NT2/D1 (cell line): Measurements from ENCODE around the gene PPP1R15A.

ENCODE experiments used
- DNase-seq: peaks from one replicate; pipeline ENCODE4 v3.0.0-alpha.2; 2011; ENCODE audit warnings: low read depth, low spot score
- H3K27me3 ChIP-seq: 2 replicates; pipeline ENCODE4 v1.6.0; 2011; ENCODE audit warnings: mild to moderate bottlenecking; ENCODE audit not compliant: insufficient read length, insufficient read depth
- H3K36me3 ChIP-seq: 2 replicates; pipeline ENCODE4 v1.6.1; 2011; ENCODE audit warnings: mild to moderate bottlenecking, low read length, mixed read lengths; ENCODE audit not compliant: insufficient read depth, insufficient read length
- H3K4me1 ChIP-seq: 2 replicates; pipeline ENCODE4 v1.5.1; 2011; ENCODE audit not compliant: insufficient read depth, insufficient read length
- H3K4me3 ChIP-seq: 2 replicates; pipeline ENCODE4 v1.5.1; 2011; ENCODE audit warnings: low read depth; ENCODE audit not compliant: insufficient read length
- H3K9ac ChIP-seq: 2 replicates; pipeline ENCODE4 v1.6.0; 2011; ENCODE audit warnings: low read depth; ENCODE audit not compliant: insufficient read length
- H3K9me3 ChIP-seq: 2 replicates; pipeline ENCODE4 v1.5.1; 2011; ENCODE audit warnings: mild to moderate bottlenecking, low read length; ENCODE audit not compliant: insufficient read depth
- SUZ12 ChIP-seq: IDR thresholded peaks from 2 replicates; pipeline ENCODE4 v1.6.1; 2011; ENCODE audit not compliant: insufficient read length, insufficient read depth; ENCODE audit errors: extremely low read depth
- YY1 ChIP-seq: IDR thresholded peaks from 2 replicates; pipeline ENCODE4 v1.6.1; 2011; ENCODE audit not compliant: insufficient read length, insufficient read depth
- ZNF274 ChIP-seq: IDR thresholded peaks from 2 replicates; pipeline ENCODE4 v1.6.1; 2011; ENCODE audit warnings: mild to moderate bottlenecking, low read depth, low read length

The PPP1R15A gene

DNA sequence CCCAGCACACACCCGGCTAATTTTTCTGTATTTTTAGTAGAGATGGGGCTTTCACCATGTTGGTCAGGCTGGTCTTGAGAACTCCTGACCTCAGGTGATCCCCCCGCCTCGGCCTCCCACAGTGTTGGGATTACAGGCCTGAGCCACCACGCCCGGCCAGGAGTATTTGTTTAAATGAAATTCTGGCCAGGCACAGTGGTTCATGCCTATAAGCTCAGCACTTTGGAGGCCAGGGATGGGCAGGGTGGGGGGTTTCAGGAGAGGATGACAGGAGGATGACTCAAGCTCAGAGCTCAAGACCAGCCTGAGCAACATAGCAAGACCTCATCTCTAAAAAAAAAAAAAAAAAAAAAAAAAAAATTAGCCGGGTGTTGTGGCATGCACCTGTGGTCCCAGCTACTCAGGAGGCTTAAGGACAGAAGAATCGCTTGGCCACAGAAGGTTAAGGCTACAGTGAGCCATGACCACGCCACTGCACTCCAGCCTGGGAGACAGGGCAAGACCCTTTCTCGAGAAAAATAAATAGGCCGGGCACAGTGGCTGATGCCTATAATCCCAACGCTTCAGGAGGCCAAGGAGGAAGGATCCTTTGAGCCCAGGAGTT, 53.1 kb downstream of the PPP1R15A start:
- DNase-seq: no peak
- no peak overlapping the region for H3K9ac ChIP-seq
- no peaks in the 10 kb centered on the region for H3K4me1 ChIP-seq

More for the DNA sequence above, 53.1 kb downstream of the PPP1R15A start:
- H3K9me3 ChIP-seq: no peaks in the 10 kb centered on the region
- TF ChIP-seq SUZ12 (no peak), ZNF274 (no peak), YY1 (no peak)
- peaks cover 25% of the 10 kb centered on the region for H3K36me3 ChIP-seq
- H3K27me3 ChIP-seq: no peaks in the 10 kb centered on the region
- no peak overlapping the region for H3K4me3 ChIP-seq
